Hindlimb muscle (tissue), 1 donor: ENCODE measurements around the gene FGR. TPM values are rescaled to one million over a fixed set of nuclear protein-coding genes. Genes with fewer than 3 reads are reported as not detected.
"Not testable (repeated sequence)": the region's sequence is repeated elsewhere in the genome, so short reads cannot be mapped to it uniquely, and the experiment has no call there.

Experiments used
- DNase-seq: peaks from one replicate; pipeline ENCODE4 v3.0.0-alpha.2; 2013
- polyA plus RNA-seq: library from polyadenylated mRNA; unstranded; fragments of 120-200 nt; gene quantifications from one replicate; pipeline ENCODE4 v1.2.1, GENCODE V29; 2013; ENCODE audit not compliant: insufficient read length

Gene FGR
- polyA plus RNA-seq, 1 donor: 2.4 TPM

GRCh38 chr1:27634177-27634984, 604 bp downstream of the FGR start:
- peak; percentile 66 for DNase-seq

- no peak for DNase-seq
Measured at GRCh38 chr1:27633640-27634176, 1.3 kb downstream of the FGR start.

- DNase-seq: no peak
Measured at GRCh38 chr1:27633298-27633610, 1.7 kb downstream of the FGR start.

GRCh38 chr1:27632387-27633297, 2.3 kb downstream of the FGR start:
- no peak for DNase-seq

GRCh38 chr1:27630859-27631491, 4.0 kb downstream of the FGR start:
- no peak for DNase-seq

GRCh38 chr1:27628712-27629111, 6.3 kb downstream of the FGR start:
- DNase-seq: no peak

- not testable (repeated sequence) for DNase-seq
Measured at GRCh38 chr1:27627733-27628132, 7.3 kb downstream of the FGR start.

- DNase-seq: no peak
Measured at GRCh38 chr1:27627061-27627460, 7.9 kb downstream of the FGR start.

GRCh38 chr1:27626031-27626935, 8.7 kb downstream of the FGR start:
- no peak for DNase-seq

GRCh38 chr1:27624467-27625178, 10.4 kb downstream of the FGR start:
- DNase-seq: no peak

GRCh38 chr1:27623327-27624212, 11.4 kb downstream of the FGR start:
- DNase-seq: no peak

- DNase-seq: no peak
Measured at GRCh38 chr1:27622828-27623227, 12.2 kb downstream of the FGR start.

GRCh38 chr1:27621051-27621920, 13.7 kb downstream of the FGR start:
- DNase-seq: no peak

- not testable (repeated sequence) for DNase-seq
Measured at GRCh38 chr1:27619782-27620438, 15.1 kb downstream of the FGR start.

GRCh38 chr1:27618341-27619082, 16.5 kb downstream of the FGR start:
- DNase-seq: no peak

GRCh38 chr1:27617420-27617819, 17.6 kb downstream of the FGR start:
- DNase-seq: no peak

- DNase-seq: no peak
Measured at GRCh38 chr1:27616441-27616840, 18.5 kb downstream of the FGR start.
